AG04450 (cell line): ENCODE data around the gene PIGO. TPM values are rescaled to one million over a fixed set of nuclear protein-coding genes. Genes with fewer than 3 reads are reported as not detected.

Experiments
- CTCF ChIA-PET: fragments of 300-600, 350-600 bp; formaldehyde crosslinking; extraction: SDS; loops from one replicate; lab custom pipeline; 2022; ENCODE audit warnings: antibody characterized with exemption, inconsistent platforms; lab: Charles Lee
- POLR2A ChIA-PET: fragments of 350-600 bp; formaldehyde crosslinking; extraction: SDS; loops from one replicate; lab custom pipeline; 2021; ENCODE audit warnings: antibody characterized with exemption, inconsistent platforms; lab: Yijun Ruan, JAX
- DNase-seq: peaks from one replicate; pipeline ENCODE4 v3.0.0-alpha.2; 2011; ENCODE audit warnings: low read depth, low spot score
- H3K27ac ChIP-seq: one replicate; pipeline ENCODE4 v1.5.1; 2012; ENCODE audit warnings: low read depth, low read length, control low read depth
- H3K27me3 ChIP-seq: one replicate; pipeline ENCODE4 v1.6.0; 2012; ENCODE audit warnings: low read length; ENCODE audit not compliant: control insufficient read depth, insufficient read depth
- H3K4me3 ChIP-seq: 2 replicates; pipeline ENCODE4 v1.5.1; 2011; ENCODE audit warnings: mild to moderate bottlenecking, low read depth, low read length, control low read depth
- H3K9me3 ChIP-seq: 2 replicates; pipeline ENCODE4 v1.5.1; 2012; ENCODE audit warnings: low read length; ENCODE audit not compliant: control insufficient read depth, insufficient read depth
- CTCF ChIP-seq: IDR thresholded peaks from 2 replicates; pipeline ENCODE4 v1.5.1; 2011; ENCODE audit warnings: low read depth, low read length, control low read depth, inconsistent platforms
- polyA plus RNA-seq: library from polyadenylated mRNA; depleted of rRNA; stranded (reverse); fragments of >200 nt; gene quantifications from 2 replicates; pipeline ENCODE4 v1.2.3, GENCODE V29; 2011

Gene PIGO
- polyA plus RNA-seq, 1 experiment: 14.3 TPM

- peak overlapping the region; percentile 13; the same call in 1 of the 2 replicates for H3K4me3 ChIP-seq
- no peaks in the 10 kb centered on the region for H3K9me3 ChIP-seq
- no peak for TF ChIP-seq CTCF
- CTCF ChIA-PET: interaction anchor here (0.7 to 1.5 kb wide), 4 partner anchors 18 to 412 kb away, joined by 3 to 5 read pairs (median 4); no protein-coding TSS in a partner anchor
- H3K27me3 ChIP-seq: no peaks in the 10 kb centered on the region
- no peak overlapping the region for H3K27ac ChIP-seq
- POLR2A ChIA-PET: interaction anchor here (0.6 to 0.7 kb wide), 3 partner anchors 35 to 423 kb away, joined by 3 to 9 read pairs (median 3); no protein-coding TSS in a partner anchor
- DNase-seq: no peak
Observed at GRCh38 chr9:35069020-35069419, 27.4 kb downstream of the PIGO start.

GRCh38 chr9:35067056-35067455 lies 29.3 kb downstream of the PIGO start:
- no peak for TF ChIP-seq CTCF
- H3K9me3 ChIP-seq: no peaks in the 10 kb centered on the region
- CTCF ChIA-PET: interaction anchor here (2.2 to 5.0 kb wide), 2 partner anchors 16 to 82 kb away, joined by 8 to 21 read pairs; no protein-coding TSS in a partner anchor
- no peak overlapping the region for H3K27ac ChIP-seq
- DNase-seq: no peak
- no peak overlapping the region for H3K4me3 ChIP-seq
- POLR2A ChIA-PET: no interaction called here
- no peaks in the 10 kb centered on the region for H3K27me3 ChIP-seq

DNA sequence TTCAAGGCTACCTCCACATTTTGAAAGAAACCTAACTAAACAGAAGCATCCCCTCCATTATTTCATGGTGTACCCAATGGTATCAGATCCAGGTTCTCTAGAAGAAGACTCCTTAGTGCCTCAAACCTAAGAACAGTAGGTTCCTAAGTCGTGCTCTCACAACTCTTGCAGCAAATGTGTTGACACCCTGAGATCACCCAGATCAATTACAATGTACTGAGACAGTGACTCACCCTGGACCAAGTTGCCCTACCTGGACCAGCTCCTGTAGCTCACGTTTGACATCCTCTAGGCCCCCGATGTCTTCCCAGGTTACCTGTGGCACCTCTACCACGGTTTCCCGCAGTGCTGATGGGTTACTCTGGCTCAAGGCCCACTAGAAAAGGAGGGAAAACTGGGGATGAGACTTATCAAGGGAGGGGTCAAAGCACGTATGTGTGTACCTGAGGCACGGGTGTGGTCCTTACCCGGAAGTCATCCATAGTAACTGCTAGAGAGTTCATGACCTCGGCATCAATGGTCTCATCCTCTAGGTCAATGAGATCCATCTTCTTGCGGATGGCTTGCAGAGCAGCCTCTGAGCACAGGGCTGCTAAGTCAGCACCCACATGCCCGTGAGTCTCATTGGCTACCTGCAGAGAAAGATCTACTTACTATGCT lies 35.7 kb downstream of the PIGO start:
- POLR2A ChIA-PET: interaction anchor here (1.2 kb wide), 1 partner anchor 11 kb away, joined by 3 read pairs; no protein-coding TSS in a partner anchor
- no peak for TF ChIP-seq CTCF

GRCh38 chr9:35059438-35059837 lies 37.0 kb downstream of the PIGO start:
- no peaks in the 10 kb centered on the region for H3K27me3 ChIP-seq
- DNase-seq: no peak
- H3K27ac ChIP-seq: no peak overlapping the region
- H3K9me3 ChIP-seq: no peaks in the 10 kb centered on the region
- ChIA-PET CTCF (interaction anchor here (0.6 kb wide), 1 partner anchor 8 kb away, joined by 4 read pairs; no protein-coding TSS in a partner anchor), POLR2A (no interaction called here)
- no peak for TF ChIP-seq CTCF
- H3K4me3 ChIP-seq: no peak overlapping the region

More for the DNA sequence above, 35.7 kb downstream of the PIGO start:
- CTCF ChIA-PET: interaction anchor here (0.6 kb wide), 1 partner anchor 9 kb away, joined by 6 read pairs; no protein-coding TSS in a partner anchor
- H3K27ac ChIP-seq: no peak overlapping the region
- no peaks in the 10 kb centered on the region for H3K9me3 ChIP-seq
- no peaks in the 10 kb centered on the region for H3K27me3 ChIP-seq
- H3K4me3 ChIP-seq: no peak overlapping the region
- no peak for DNase-seq

DNA sequence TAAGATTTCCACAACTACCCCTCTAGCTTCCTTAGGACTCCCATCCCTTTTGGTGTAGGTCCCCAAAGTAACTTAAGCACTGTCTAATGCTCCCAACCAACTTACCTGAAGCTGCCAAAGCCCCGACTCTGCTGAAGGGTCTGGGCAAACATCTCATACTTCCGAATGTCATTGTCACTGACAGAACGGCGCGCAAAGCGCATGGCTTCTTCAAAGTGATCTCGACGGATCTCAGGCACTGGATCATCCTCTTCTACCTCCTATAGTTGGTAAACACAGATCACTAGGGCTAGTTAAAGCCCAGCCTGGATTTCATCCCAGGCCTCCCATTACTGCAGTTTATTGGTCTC lies 39.1 kb downstream of the PIGO start:
- H3K27me3 ChIP-seq: no peaks in the 10 kb centered on the region
- no peak overlapping the region for H3K4me3 ChIP-seq
- no peak for TF ChIP-seq CTCF
- no peak for DNase-seq
- no peaks in the 10 kb centered on the region for H3K9me3 ChIP-seq
- CTCF ChIA-PET: no interaction called here
- no peak overlapping the region for H3K27ac ChIP-seq
- POLR2A ChIA-PET: interaction anchor here (1.4 kb wide), 1 partner anchor 15 kb away, joined by 3 read pairs; the partner anchor contains the start of gene VCP
